NCI-H82 (cell line): ENCODE data around the gene NIPBL.
"Not testable (repeated sequence)": the region's sequence is repeated elsewhere in the genome, so short reads cannot be mapped to it uniquely, and the experiment has no call there.

ENCODE experiments used
- DNase-seq: peaks from one replicate; lab custom pipeline; 2025; lab: John Stamatoyannopoulos, UW

Gene NIPBL

DNA sequence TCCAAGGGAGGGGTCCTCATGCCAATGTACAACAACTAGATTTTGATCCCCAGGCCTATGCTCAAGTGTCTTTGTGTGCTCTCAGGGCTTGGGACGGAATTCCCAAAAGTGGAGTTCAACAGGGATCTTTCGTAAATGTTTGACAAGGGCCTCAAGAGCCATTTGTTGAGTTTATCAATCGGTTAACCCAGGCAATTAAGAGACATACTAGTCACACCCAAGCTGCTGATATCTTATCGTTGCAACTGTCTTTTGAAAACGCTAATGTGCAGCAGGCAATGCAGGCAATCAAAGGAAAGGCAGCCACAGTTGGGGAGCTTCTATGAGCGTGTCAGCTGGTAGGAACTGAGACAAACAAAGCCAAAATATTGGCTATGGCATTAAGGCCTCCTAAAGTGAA lies 211.4 kb downstream of the NIPBL start:
- no peak for DNase-seq

DNA sequence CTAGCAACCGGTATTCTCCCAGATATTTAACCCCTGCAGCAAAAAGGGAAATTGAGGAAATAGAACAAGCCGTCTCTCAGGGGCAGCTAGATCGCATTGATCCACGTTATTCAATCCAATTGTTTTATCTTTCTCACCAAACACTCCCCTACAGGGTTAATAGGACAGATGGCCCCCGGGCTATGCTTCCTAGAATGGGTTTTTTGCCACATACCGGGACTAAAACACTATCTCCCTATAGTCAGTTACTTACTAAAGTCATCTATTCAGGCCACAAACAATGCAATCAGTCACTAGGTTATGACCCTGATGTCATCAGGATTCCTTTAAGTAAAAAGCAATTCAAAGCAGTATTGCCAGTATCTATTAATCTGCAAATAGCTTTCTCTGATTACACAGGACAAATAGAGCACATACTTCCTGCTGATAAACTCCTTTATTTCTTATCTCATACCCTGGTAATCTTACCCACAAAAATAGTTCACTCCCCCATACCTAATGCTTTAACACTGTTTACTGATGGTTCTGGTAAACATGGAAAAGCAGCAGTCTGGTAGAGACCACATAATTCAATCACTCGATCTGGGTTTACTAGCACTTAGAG lies 213.7 kb downstream of the NIPBL start:
- DNase-seq: no peak

DNA sequence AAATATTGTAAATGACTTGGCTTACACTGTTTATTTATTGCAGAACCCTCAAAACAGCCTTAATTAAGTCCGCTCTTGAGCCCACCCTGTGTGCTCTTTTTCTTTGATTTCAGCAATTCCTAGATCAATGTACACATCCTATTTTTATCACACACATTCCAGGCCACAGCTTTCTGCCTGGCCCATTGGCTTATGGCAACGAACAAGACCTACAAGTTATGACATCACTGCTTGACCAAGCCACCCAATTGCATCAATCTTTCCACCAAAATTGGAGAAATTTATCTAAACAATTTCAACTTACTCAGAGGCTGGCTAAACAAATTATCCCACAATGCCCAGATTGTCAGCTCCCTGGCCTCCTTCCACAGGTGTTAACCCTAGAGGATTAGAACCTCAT lies 214.2 kb downstream of the NIPBL start:
- DNase-seq: no peak

DNA sequence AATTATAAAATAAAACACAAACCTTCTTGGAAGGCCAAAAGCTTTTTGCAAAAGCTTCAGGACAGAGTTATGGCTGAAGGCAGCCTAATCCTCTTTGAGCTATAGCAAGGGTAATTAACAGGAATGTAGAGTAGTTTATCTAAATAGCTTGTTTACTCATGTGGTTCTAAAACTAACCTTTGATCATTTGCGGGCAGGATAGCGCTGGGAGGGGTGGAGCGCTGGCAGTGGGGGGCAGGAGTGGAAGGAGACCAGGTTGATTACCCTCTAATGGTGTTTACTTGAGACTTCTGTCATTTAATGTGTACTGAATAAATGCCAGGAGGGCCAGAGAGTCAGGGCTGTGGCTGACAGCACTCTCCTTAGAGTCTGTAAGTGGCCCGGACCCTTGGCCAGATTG lies 217.2 kb downstream of the NIPBL start:
- not testable (repeated sequence) for DNase-seq

DNA sequence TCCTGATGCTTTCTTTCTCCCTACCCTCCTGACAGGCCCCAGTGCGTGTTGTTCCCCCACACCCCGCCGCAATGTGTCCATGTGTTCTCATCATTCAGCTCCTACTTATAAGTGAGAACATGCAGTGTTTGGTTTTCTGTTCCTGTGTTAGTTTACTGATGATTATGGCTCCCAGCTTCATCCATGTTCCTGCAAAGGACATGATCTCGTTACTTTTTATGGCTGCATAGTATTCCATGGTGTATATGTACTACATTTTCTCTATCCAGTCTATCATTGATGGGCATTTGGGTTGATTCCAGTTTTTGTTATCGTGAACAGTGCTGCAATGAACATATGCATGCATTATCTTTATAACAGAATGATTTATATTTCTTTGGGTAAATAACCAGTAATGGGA lies 222.7 kb downstream of the NIPBL start:
- DNase-seq: not testable (repeated sequence)

DNA sequence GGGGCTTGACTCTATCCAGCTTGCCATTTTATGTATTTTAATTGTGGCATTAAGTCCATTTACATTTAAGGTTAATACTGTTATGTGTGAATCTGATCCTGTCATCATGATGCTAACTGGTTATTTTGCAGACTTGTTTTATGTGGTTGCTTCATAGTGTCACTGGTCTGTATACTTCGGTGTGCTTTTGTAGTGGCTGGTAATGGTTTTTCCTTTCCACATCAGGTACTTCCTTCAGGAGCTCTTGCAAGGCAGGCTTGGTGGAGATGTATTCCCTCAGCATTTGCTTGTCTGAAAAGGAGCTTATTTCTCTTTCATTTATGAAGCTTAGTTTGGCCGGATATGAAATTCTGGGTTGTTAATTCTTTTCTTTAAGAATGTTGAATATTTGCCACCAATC lies 226.7 kb downstream of the NIPBL start:
- DNase-seq: no peak

DNA sequence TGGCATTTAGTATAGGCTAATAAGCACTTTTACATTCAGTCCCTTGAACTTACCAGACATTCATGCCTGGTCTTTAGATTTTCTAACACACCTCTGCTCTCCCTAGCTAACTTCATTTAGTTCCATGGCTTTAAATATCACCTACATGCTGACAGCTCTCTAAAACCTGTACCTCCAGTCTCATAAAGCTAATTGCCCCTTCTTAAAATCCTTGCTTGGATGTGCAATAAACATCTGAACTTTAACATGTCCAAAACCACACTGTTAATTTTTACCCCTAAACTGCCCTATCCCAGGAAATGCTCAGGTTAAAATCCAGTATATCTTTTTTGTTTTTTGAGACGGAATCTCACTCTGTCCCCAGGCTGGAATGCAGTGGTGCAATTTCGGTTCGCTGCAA lies 232.8 kb downstream of the NIPBL start:
- DNase-seq: no peak

DNA sequence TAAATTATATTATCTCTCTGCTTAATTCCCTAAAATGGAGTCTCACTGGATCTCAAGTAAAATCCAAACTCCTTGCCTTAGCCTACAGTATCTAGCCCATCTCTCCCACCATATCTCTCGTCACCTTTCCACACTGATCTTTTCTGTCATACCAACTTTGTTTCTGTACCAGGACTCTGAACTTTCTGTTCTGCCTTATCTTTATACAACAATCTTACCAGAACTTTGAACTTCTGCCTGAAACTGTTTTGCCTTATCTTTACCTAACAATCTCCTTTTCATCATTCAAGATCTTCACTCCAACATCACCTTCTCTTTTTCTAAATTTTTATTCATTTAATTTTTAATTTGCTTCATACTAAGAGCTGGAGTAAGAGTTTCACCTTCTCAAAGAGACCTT lies 233.6 kb downstream of the NIPBL start:
- no peak for DNase-seq

DNA sequence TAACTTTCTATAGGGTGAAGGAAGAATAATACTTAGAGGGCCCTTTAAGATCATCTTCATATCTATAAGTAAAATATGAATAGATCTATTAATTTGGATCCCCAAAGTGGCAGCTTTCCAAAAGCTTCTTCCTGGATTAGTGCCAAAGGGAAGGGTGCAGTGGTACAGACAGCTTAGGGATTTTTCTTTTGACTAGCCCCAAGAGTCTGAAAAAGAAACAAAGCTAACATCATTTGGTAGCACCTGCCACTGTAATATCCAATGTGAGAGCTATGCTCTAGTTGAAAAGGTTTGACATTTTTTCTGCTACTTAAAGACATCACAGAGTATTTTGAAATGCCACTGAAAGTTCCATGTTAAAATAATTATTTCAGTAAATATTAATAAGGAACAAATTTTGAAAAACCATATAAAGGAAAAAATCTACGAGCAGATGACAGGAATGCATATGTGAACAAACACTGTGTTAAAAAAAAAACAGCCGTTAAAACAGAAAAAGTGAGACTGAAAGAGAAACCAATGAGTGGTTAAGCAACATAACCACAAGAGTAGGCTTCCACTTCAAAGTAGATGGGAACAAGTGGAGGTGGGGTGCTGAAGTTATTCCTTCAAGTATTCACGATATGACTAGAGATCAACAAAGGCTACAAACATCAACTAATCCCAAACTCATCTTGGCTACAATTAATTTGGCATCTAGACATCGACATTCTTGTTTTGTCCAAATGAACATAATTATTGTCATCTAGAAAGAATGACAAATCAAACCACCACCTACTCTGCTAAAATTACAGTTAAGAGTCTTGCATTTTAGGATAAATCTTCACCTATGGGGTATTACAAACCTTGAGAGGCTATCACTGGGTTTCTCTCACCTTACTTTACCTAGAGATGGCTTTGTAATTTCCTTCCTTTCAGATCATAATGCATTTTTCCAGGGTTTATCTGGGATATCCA lies 235.1 kb downstream of the NIPBL start:
- no peak for DNase-seq

DNA sequence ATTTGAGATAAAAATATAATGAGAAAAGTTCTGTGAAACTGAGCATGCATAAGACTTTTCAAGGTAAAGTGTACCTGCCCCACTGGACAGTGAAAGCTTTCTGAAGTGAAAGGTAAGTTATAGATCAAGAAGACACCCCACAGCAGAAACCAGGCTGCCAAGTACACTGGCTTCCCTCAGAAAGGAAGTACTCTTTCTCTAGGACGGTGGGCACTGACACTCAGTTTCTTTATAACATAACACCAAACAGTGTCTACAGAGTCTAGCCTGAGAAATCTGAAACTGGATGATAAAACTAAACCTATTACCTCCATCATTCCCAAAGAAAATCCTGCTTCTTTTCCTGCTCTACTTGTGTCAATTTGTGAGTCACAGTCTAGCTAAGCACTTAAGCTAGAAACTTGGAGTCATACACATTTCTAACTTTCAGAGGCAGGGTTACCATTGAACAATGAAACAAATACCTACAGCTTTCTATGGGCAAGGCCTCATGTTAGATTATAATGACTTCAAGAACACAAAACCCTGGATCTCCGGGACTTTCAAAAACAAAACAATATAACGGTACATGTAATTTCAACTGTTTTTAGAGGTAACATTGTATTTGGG lies 235.9 kb downstream of the NIPBL start:
- no peak for DNase-seq
